ENCODE measurements around the gene TMEM97.
A peak's percentile ranks its signal among the peaks of the same experiment; 100 is the strongest.

TMEM97 gene

DNA sequence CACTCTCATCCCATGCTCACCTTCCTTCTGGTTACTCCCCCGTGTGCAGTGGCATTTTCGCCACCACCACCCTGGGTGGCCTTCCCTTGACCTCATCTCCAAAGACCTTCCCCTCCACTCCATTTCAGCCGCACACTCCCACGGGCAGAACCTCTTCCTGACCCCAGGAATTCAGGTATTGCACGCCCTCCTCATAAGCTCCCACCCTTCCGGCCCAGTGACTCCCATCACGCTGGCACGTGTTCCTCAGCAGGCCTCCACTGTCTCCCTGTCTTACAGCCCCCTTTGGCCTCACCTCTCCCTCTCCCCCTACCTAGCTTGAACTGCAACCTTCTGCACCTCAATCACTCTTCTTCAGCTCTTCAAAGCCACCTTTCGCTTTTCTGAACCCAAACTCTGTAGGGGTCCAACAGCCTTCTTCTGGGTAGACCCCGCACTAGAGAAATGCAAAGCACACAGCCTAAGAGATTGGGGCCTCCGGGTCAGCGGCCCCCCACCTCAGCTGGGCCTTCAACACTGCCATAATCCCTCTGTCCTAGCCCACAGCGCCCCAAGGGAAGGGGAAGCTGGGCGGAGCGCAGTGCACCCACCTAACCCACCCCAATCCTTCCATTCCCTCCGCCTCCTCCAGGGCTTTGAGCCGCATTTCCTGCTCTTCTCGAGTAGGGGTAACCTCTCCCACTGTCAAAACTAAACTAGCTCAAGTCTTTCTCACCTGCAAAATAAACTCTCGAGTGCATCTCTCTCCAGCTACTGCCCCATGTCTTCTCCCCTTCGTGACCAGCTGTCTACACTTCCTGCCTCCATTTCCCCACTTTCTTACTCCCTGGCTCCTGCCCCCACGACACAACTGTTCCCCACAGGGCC lies 1.7 kb upstream of the TMEM97 start:
- DNase-seq: no peak

DNA sequence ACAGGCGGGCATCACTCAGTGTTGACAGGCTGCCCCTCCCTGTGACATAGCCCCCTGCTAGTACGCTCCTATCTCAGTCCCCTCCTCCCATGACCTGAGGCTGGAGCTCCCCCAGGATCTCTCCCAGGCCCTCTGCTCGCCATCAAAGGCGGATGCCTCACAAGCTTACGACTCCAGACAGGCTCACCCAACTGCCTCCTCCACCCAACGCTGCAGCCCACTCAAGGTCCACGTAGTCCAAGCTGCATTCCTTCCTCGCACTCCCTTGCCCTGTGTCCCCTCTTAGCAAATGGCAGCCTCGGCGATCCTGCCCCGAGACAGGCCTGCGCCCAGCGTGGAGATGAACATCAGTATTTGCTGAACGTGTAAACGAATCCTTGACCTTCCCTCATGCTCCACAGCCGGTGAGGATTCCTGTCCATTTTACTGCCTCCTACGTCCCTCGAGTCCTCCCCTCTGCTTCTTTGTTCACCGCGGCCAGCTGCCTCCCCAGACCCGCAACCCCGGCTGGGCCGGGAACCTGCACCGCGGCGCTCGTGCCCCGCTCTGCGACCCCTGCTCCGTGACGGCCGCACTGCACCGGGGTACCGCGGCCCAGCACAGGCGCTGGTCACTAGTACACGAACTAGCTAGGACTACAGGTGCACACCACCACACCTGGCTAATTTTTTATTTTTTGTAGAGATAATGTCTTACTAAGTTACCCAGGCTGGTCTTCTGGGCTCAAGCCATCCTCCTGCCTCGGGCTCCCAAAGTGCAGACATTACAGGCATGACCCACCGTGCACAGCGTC lies 838 bp upstream of the TMEM97 start:
- DNase-seq: no peak

DNA sequence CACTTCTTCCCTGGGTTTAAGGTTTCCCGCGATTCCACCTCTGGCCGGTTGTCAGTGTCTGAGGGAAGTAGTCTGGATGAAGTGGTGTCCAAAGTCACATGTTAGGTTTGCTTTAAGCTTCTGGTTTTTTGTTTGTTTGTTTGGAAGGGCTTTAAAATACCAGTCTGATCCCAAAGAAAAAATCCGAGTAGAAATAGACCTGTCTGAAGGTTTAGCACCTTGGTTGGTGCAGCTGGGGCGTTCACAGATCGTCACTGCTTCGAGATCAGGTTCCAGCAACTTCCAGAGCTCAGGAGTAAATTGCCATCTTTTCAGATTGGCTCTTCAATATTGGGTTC lies 567 bp downstream of the TMEM97 start:
- DNase-seq: no peak

DNA sequence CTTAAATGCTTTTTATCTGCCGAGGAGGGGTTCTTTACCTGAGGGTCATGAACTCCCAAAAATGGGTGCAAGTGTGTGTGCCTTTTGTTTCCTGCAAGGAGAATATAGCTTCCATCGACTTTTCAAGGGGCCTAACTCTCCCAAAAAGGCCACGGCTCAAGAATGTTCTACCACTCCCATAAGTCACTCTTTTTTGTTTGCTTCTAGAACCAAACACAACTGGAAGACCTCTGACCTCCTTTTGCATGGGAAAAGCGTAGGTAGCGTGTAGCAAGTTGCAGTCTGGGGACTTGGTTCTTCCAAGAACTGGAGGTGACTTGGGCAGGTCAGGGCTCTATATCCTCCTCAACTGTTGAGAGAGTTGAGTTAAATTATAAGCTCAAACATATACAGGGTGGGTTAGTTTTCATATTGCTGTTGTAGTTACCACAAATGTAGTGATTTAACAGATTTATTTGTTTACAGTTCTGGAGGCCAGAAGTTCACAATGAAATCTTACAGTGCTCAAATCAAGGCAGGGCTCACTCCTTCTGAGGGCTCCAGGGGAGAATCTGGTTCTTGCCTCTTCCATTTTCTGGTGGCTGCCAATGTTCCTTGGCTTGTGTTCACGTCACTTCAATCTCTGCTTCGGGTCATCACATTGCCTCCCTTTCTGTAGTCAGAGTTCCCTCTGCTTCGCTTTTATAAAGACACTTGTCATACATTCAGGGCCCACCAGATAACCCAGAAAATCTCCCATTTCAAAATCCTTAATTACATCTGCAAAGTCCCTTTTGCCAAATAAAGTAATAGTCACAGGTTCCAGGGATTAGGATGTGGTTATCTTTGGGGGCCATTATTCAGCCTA lies 1.4 kb downstream of the TMEM97 start:
- no peak for DNase-seq

DNA sequence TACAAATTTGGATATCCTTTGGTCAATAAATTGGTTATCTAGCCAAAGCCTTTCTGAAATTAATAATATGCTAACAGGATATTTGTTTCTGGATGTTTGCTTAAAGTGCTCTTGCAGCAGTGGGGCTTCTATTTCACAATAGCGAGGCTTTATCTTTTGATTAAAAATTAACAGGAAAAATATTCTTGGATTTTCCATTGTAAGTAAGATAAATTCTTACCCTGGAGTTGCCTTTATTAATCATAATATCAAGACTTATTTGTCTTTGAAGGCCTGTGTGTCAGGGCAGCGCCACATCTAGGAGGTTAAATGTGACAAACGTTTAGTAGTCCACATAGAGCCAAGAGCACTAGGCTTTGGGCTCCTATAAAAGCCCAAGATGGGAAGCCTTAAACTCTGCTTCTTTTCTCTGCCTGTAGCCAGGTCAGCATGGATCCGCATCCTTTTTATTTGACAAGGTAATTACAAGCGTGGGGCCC lies 5.3 kb downstream of the TMEM97 start:
- DNase-seq: no peak

DNA sequence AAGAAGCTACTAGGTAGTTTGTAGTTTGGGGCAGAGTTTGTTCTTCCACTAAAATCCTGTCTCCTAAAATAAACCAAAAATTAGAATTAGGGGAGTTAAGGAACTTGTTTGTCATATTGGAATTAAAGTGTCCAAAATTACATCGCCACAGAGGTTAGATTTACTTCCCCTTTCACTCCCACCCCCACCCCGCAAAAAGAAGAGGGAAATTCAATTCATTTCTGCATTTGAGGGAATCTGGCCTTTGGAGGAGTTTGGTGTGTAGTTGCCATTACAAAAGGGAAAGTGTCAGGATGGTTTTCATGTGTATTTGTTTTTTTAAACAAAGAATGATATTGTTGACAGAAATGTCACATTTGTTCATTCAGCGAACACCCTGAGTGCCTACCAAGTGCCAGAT lies 5.8 kb downstream of the TMEM97 start:
- no peak for DNase-seq

DNA sequence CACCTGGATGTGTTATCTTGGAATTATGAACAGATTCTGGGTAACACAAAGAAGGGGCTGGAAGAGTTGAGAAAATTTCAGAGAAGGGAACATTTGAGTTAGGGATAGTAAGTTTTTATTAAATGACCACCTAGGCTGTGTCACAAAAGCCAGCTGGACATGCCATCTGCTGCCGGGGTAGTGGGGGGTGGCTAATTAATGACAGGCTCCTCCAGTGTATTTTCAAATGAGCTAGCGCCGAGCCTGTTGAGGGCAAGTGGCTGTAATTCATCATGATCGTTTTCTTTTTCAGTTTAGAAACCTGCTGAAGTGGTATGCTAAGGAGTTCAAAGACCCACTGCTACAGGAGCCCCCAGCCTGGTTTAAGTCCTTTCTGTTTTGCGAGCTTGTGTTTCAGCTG lies 6.2 kb downstream of the TMEM97 start:
- DNase-seq: no peak

DNA sequence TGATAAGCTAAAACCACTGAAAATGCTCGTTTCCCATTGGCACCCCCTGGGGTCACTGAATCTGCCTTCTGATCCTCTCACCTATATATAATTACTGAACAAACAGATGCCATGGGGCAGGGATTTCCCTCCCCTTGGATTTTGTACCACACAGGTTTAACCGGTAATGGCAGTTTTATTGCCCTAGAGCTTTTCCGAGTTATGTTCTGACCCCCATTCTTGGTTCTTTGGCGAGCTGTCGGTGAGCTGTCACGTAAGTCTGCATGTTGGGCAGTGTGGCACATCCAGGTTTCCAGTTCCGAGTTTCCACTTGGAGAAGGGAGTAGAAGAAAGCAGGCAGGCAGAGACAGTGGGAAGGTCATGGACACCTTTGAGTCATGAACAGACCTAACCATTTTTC lies 7.1 kb downstream of the TMEM97 start:
- DNase-seq: no peak

DNA sequence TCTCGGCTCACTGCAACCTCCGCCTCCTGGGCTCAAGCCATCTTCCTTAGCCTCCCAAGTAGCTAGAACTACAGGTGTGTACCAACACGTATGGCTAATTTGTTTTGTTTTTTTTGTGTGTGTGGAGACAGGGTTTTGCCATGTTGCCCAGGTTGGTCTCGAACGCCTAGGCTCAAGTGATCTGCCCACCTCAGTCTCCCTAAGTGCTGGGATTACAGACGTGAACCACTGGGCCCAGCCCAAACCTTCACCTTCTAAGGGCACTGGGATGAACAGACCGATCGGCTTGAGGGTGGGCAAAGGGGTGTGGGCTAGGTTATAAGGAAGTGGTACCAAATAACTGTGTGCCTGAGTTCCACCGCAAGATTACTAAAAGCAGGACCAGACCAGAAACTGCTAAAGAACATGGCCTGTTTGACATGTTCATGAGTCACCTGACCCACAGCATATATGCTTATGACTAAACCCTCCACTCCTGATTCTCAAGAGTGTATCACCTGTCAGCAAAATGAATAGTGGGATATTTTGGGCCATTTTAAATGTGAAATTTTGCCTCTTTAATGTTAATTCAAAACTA lies 8.1 kb downstream of the TMEM97 start:
- no peak for DNase-seq

DNA sequence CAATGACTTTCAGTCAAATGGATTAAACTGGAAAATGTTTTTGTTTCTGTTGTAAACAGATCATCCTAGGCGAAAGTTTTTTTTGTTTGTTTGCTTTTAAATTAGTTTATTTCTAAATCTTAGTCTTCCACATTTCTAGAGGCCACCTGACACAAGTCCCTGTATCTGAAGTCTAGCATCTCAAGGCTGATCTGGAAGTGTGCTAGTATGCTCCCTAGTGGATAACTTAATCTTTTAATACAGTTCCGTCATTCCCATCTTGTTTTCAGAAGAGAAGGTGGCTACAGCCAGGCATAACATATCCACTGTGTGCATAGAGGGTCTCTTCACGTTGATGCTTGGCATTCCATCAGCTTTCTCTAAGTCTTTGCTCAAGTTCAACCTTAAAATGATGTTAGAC lies 8.7 kb downstream of the TMEM97 start:
- DNase-seq: no peak

DNA sequence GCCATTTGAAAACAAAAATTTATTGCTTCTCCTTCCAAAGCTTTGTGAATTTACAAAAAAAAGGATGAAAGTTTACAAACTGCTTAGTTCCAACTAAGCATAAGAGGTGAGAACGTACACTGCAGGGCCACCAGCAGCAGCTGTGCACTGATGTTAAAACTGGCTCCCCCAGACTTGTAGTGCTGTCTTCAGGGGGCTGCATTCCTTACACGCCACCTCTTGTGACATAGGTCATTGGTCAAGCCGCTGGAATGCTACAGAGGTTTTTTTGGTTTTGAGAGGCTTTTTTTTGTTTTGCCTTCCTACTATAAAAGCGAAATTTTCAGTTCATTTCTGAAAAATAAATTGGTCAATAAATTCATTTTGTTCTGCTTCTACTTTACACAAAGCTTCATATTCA lies 9.3 kb downstream of the TMEM97 start:
- no peak for DNase-seq

DNA sequence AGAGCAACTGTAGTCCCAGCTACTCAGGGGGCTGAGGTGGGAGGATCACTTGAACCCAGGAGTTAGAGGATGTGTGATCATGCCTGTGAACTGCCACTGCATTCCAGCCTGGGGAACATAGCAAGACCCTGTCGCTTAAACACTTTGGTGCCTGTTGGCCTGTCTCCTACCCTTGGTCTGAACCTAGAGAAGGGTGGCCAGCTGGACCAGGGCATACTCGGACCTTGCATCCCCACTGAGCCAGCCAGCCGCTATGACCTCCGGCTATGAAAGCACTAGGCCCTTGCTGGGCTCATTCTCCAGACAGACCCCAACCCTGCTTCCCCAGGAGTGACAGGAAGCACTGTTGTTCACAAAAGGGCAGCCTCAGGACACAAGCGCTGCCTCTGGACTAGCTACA lies 11.7 kb downstream of the TMEM97 start:
- no peak for DNase-seq

DNA sequence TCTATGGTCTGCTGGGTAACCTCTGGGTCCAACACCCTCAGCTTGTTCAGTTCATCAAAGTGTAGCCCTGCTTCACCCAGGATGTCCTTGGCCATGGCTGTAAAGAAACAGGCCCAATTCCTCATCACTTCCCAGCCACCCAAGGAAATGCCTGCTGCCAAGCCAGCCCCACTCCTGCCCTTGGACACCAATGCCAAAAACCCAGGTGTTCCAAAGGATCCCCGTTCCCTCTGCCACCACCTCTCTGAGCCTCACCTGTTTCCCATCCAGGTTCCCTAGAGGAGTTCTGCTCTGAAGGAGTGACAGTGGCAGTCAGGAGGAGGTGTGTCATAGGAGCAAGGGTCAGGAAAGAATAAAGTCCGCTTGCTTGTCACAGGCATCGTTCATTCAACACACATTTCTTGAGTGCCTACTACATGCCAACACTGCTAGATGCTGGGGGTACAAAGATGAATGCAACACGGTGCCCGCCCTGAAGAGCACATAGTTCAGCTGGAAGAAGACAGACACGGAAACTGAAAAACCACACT lies 13.0 kb downstream of the TMEM97 start:
- no peak for DNase-seq

DNA sequence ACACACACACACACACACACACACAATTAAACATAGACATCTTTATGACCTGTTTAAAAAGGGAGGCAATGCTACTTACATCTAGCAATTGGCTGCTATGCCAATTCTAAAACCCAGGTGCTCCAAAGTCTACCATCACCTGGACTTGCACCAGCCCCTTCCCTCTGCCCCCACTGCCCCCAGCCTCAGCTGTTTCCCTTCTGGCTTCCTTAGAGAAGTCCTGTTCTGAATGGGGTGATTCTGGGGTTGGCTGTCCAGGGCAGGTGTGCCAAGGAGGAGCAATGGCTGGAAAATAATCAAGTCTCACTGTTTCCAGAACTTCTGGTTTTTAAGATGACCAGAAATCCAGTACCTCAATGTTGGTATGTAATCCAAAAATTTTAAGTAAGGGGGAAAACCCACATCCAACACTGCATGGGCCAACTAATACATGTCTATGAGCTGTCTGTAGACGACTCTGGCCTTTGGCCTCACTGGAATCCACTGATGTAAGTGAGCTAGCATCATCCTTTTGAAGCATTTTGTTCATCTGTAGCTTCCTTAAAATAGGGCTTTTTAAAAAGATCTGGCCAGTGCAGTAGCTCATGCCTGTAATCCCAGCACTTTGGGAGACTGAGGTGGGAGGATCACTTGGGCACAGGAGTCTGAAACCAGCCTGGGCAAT lies 14.2 kb downstream of the TMEM97 start:
- DNase-seq: no peak

DNA sequence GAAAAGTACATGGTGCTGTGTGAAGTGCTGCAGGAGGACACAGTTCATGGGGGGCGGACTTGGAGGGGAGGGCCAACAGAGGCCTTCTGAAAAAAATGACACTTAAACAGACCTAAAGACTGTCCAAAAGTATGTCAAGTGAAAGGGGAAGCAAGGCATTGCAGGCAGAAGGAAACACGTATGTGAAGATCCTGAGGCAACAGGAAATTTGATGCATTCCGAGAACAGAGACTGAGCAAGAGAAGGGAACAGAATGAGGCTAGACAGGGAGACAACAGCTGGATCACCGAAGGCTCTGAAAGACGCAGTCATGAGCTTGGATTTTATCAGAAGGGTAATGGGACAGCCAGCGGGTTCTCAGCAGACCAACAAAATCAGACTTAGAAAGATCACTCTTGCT lies 15.2 kb downstream of the TMEM97 start:
- no peak for DNase-seq

DNA sequence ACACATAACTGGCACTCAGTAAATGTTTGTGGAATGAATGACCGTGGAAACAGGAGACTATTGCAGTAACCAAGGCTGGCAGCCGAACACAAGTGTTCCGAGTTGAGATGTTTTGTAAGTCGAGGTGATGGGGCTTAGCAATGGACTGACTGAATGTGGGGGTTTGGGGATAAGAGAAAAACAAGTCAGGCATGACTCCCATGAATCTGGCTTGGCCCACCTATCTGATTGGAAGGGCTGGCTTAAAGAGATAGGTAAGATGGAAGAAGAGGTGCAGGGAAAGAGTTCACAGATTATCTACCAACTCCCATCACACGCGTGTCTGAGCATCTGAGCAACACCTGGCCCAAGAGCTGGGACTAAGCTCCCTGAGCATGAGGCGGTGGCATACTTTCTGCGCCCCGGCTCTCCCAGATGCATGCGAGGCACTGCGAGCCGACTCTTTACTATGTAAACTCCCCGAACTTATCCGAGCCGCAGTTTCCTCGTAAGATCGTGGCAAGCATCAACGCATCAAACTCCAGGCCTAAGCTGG lies 15.7 kb downstream of the TMEM97 start:
- DNase-seq: no peak

DNA sequence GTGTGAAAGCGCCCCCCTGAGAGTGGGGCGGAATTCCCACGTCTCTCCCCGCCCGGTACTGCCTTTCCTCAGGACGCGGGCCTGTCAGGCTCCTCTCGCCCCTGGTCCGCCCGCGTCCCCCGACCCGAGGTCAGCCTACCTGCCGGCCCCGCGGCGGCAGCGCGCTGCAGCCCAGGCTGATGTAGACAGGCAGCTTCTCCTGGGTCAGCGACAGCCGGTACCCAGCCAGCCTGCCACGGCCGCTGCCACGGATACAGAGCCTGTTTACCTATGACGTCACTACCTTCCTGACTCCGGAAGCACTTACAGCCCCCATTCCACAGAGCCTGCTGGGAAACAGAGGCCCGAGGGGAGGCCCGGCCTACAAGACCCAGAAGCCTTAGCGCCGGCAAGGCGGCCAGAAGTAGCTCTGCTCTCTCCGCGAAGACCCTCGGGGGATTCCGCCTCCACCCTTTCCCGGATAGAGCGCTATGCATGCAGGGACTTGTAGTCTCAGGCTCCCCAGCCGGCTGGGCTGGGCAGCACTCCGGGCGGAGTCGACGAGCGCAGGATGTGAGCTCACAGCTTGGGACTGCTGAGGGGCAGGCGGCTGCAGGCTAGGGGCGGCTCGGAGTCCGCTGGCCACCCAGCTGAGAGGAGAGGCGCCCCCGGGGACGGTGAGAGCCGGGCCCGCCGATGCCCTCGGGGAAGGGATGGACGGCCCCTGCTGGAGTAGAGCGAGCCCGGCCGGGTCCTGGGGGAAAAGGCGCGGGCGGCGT lies 16.4 kb downstream of the TMEM97 start, which contains the start of the genes IFT20 and TNFAIP1:
TSS of gene IFT20 (minus strand) at position 272 of the 758 bp plus-strand sequence. CDS start 3,487 bp downstream, outside the sequence.
TSS of gene TNFAIP1 (plus strand) at position 561 of the 758 bp plus-strand sequence. CDS start 3,761 bp downstream, outside the sequence.
- peak; percentile 99 for DNase-seq

DNA sequence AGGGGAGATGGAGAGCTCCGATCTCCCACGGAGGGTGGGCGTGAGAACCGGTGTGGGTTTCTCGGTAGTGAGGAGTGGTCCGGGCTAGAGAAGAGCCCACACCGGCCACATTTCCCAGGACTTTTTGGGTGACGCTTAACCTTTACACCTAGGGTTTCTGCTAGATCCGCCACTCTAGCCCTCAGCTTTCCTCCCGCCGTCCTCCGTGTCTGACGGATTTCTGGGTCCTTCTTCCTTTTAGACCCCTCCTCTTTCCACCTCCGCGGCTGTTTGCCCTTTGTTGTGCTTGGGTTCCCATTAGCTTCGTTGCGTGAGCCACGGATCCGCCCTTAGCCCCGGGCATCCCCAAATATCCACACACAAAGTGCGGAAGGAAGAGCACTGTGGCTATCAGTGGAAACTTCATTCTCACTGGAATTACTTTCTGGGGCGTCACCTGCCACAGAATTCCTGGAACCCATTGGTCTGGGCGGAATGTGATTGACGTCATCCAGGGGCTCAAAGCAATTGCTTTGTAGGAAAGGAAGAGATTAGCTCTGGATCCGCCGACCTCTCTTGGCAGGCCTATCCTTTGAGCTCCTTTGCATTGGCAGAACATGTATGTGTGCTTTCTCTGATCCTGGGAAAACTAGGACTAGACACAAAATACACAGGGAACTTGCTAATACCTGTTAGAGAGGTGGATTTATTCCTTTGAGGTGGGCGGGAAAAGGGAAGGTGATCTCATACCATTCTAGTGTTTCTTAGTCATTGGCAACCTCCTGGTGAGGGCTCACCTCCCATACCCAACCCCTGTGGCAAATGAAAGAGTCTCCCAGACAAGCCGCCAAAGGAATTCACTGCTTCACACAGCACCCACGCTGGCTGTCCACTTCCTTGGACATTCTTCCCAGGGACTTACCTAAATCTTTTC lies 17.2 kb downstream of the TMEM97 start:
- DNase-seq: peak; percentile 30

DNA sequence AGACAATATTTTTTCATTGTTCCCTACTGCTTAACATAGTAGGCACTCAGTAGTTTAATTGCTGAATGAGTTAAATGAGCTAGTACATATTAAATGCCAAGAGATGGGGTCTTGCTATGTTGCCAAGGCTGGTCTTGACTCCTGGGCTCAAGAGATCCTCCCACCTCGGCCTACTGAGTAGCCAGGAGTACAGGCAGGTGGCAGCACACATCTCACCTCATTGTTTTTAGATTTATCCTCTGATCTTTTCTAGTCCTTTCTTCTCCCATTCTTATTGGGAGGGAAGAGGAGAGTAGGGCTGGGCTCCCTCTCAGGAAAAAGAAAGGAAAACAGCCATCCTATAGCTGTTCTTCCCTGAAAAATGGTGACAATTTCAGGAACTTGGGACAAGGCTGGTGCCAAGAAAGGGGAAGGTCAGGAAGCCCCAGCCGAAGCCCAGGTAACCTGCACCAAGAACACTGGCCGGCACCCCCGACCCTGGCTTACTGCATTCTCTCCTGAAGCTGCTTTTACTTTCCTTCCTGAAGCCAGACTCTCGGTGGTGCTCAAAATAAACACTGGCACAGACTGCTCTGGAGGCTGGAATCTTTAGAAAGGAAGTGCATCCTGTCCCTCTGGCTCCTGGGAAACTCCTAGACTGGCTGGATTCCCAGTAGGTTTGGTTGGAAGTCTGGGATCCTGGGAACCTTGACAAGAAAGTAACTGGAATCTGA lies 19.2 kb downstream of the TMEM97 start:
- DNase-seq: no peak

All from CD4-positive, alpha-beta T cell treated with Interleukin-12 subunit alpha and Interleukin-12 subunit beta, for 1 hour (primary cell).